HG03139 (cell line): ENCODE data around the gene CATSPERD.
A peak's percentile ranks its signal among the peaks of the same experiment; 100 is the strongest.

ENCODE experiments used
- ATAC-seq: cut with Tn5 transposase; IDR thresholded peaks from one replicate; pipeline ENCODE4 v1.9.1; 2021; ENCODE audit not compliant: unreplicated experiment

Gene CATSPERD

GRCh38 chr19:5782945-5783919 is 62.8 kb downstream of the CATSPERD start:
- ATAC-seq, result no peak

DNA sequence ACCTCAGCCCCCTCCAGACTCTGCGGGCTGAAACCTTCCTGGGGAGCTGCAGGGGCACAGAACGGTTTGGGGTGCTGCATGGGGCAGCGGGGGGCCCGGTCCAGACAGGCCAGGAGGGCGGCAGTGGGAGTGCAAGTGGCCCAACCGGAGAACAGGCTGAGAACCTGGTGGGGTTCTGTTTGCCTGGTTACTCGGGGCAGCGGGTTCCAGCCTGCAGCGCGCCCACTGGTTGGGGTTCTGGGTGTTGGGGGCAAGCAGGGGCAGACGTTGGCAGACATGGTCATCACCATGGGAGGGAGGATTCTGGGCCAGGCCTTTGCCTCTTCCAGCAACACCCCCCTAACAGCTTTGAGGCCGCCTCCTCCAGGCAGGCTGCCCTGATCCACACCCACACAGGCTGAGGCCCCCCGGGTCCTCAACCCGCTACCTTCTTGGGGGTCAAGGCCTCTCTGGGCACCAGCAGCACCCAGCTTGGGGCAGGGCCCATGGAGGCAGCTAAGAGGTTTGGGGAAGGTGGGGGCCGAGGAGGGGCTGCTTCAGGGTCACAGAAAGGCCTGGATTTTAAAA is 64.2 kb downstream of the CATSPERD start, which contains the start of gene PRR22:
Gene PRR22, minus strand, starts transcription at position 166 of the 567 bp plus-strand sequence. Its CDS starts 86 bp downstream, at position 80.
- ATAC-seq, result no peak

GRCh38 chr19:5785423-5785822 is 65.0 kb downstream of the CATSPERD start:
- ATAC-seq, result no peak

- ATAC-seq, result no peak
These were observed 66.4 kb downstream of the CATSPERD start for GRCh38 chr19:5786593-5787408.

DNA sequence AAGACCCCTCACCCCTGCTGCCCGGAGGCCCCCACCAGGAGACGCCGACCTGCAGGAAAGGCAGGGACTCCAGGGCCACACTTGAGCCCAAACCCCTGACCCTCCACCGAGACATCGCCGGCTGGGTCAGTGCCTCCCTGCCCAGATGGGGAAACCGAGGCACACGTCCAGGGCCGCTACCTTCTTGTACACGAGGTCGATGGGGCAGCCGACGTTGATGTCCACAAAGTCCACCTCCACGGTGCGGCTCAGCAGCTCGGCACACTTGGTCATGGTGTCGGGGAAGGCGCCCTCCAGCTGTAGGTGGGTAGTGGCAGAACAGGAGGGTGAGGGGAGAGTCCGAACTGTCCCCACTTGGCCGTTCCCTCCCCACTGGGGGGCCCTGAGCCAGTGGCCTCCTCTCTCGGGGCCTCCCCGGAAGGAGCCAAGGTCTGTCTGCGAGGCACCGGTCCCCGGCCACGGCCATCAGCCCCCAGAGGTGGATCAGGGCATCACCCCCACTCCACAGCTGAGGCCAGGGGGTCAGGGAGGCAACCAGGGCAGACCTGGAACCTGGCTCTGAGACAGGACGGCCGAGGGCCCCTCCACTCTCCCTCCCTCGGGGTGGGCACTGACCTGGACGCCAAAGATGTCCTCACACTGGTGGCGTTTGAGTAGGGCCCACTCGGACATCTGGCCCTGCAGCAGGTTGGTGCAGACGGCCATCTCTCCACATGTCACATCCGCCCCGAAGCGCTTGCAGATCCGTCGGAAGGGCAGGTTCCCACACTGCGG is 67.2 kb downstream of the CATSPERD start:
- ATAC-seq, result no peak

DNA sequence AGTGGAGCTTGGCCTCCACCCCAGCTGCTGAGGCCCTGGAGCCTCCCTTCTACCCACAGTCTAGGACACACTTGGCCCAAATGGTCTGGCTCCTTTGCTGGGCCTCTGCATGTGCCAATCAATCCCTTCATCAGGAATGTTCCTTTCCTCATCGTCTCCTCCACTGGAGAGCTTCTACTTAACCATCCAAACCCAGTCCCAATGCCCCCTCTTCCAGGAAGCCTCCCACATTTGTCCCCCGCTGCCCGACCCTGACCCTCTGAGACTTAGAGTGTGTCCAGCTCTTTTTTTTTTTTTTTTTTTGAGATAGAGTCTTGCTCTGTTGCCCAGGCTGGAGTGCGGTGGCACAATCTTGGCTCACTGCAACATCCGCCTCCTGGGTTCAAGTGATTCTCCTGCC is 68.0 kb downstream of the CATSPERD start:
- no peak for ATAC-seq

- ATAC-seq, result no peak
These were observed 68.9 kb downstream of the CATSPERD start for GRCh38 chr19:5789351-5789761.

DNA sequence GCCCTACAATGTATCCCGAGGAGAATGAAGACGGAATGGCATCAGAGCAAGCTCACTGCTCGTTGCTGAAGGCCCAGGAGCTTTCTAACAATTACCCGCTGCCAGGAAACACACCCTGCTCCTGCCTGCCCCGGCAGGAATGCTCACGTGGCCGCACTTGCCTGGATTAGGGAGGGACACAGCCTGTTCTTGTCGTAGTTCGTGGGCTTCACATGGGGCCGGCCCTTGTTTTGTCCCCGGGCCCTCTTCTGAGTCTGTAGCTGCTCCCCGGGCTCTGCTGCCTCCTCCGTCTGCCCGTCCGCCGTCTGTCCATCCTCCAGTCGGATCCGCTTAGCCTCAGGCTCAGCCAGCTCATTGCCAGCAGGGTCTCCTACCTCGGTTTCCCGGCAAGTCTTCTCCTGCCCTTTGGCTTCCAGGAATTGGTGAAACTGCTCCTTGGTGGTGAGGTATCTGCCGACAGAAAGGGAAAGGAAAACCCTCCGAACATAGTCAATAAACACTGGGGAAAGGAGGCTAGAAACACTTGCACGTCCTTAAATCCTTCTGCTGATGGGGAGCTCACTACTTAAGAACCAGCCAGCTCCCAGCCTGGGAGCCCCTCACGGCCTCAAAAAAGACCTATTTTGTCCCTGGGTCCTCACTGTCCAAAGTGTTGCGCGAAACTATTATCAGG is 69.6 kb downstream of the CATSPERD start:
- ATAC-seq, result no peak

DNA sequence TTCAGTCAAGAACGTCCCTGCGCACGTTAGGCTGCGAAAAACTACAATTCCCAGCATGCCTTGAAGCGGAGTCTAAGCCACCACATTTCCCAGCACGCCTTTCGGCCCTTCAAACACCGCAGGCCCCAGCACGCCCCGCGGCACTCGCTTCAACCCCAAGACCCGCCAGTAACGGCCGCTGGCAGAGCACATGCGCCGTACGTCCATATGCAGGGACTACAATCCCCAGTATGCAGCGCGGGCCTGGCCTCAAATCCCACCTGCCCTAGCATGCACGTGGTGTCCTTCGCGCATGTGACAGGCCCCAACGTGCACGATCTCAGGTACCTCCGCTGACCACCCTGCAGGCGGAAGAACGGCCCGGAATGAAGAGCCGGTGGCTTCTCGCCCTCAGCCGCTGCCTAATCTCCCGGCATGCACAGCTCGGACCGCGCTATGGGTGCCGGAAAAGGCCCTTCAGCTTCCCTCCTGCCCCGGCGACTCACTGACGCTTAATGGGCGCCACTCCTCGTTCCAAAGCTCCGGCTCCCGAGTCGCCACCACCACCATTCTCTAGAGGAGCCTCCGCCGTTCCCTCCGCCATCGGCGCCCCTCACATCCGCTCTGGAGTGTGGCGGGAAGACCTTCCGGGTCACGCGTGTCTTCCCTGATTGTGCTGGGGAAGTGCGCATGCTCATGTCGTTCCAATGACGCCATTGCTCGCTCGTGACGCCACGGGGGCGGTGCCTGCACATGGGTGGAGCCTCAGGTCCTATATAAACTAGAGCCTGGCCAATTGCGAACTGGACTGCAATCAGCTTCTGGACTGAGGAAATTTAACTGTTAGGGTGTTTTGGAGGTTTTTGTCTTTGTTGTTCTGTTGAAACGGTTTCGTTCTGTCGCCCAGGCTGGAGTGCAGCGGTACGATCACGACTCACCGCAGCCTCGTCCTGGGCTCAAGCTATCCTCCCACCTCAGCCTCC is 70.4 kb downstream of the CATSPERD start, which contains the start of gene DUS3L:
Gene DUS3L, minus strand, starts transcription at position 605 of the 962 bp plus-strand sequence. Its CDS starts 22 bp downstream, at position 583.
- ATAC-seq, result peak; percentile 84

DNA sequence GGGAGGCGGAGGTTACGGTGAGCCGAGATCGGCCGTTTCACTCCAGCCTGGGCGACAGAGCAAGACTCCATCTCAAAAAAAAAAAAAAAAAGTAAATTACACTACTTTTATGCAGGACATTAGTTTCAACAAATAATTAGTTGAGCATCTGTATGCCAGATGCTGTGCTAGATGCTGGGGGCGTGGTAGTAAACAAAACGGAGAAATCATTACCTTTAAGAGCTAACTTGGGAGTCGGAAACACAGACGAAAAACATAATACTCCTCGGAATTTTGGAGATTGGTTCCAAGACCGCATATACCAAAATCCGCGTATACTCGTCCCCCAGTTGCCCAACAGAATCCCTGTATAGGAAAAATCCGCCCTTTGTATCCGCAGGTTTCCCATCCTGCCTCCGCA is 71.8 kb downstream of the CATSPERD start:
- no peak for ATAC-seq

DNA sequence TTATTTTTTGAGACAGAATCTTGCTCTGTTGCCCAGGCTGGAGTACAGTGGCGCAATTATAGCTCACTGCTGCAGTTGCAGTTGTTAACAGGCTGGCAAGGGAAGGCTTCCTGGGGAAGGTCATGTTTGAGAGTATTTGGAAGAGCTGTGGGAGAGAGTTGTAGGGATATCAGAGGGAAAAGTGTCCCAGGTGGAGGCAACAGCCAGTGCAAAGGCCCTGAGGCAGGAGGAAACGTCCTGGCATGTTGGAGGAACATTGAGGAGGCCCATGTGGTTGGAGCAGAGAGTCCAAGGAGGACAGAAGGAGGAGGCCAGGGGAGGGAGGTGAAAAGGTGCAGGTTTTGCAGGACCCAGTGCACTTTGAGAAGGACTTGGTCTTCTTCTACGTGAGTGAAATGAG is 72.8 kb downstream of the CATSPERD start:
- ATAC-seq, result no peak

DNA sequence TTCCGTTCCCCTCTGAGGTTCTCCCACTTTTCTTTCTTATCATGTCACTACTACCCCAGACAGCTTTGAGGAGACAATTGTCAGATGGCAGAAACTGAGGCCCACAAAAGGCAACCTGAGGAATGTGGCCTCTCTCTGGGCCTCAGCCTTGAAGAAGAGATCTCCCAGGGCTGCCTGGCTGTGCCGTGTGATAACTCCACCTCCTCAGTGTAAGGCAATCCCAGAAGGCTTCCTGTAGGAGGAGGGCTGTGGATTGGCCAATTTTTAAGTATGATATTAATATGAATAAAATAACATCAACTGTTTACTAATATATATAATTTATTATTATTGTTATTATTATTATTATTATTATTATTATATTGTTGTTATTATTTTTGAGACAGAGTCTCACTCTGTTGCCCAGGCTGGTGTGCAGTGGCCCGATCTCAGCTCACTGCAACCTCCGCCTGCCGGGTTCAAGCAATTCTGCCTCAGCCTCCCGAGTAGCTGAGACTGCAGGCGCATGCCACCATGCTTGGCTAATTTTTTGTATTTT is 75.0 kb downstream of the CATSPERD start:
- ATAC-seq, result no peak

DNA sequence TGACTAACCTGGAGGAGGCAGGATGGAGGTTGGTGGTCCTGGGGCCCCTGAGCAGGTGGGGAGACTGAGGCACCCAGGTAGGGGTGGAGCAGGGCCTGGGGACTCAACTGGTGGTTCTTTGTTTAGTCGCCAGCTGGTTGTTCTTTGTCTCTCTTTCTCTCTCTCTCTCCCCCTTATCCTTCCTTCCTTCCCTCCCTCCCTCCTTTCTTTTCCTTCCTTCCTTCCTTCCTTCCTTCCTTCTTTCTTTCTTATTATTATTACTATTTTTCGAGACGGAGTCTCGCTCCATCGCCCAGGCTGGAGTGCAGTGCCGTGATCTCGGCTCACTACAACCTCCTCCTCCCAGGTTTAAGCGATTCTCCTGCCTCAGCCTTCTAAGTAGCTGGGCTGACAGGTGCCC is 77.8 kb downstream of the CATSPERD start:
- no peak for ATAC-seq

- ATAC-seq, result no peak
These were observed 79.1 kb downstream of the CATSPERD start for GRCh38 chr19:5799247-5800241.

GRCh38 chr19:5800361-5801270 is 80.2 kb downstream of the CATSPERD start:
- ATAC-seq, result no peak
